HG02588 (cell line): Measurements from ENCODE around the gene UST.
"Not testable (repeated sequence)": the region's sequence is repeated elsewhere in the genome, so short reads cannot be mapped to it uniquely, and the experiment has no call there.

ENCODE experiments used
- ATAC-seq: cut with Tn5 transposase; IDR thresholded peaks from one replicate; pipeline ENCODE4 v1.9.1; 2021; ENCODE audit warnings: mild to moderate bottlenecking, moderate library complexity; ENCODE audit not compliant: unreplicated experiment

UST gene

GRCh38 chr6:149027484-149027883, 280.7 kb downstream of the UST start:
- no peak for ATAC-seq

- ATAC-seq, result no peak
These were observed 282.1 kb downstream of the UST start for GRCh38 chr6:149028767-149029405.

GRCh38 chr6:149031201-149031858, 284.5 kb downstream of the UST start:
- ATAC-seq, result no peak

- peak; percentile 24 for ATAC-seq
These were observed 285.2 kb downstream of the UST start for GRCh38 chr6:149031859-149032598.

GRCh38 chr6:149032599-149033405, 286.0 kb downstream of the UST start:
- ATAC-seq, result peak; percentile 78

- ATAC-seq, result no peak
These were observed 286.6 kb downstream of the UST start for GRCh38 chr6:149033454-149033853.

GRCh38 chr6:149035766-149036165, 288.9 kb downstream of the UST start:
- ATAC-seq, result no peak

- no peak for ATAC-seq
These were observed 290.3 kb downstream of the UST start for GRCh38 chr6:149037051-149037671.

- not testable (repeated sequence) for ATAC-seq
These were observed 292.2 kb downstream of the UST start for GRCh38 chr6:149039025-149039424.

- no peak for ATAC-seq
These were observed 295.1 kb downstream of the UST start for GRCh38 chr6:149041953-149042352.

- ATAC-seq, result no peak
These were observed 296.8 kb downstream of the UST start for GRCh38 chr6:149043476-149044130.

- no peak for ATAC-seq
These were observed 297.7 kb downstream of the UST start for GRCh38 chr6:149044528-149044927.

- ATAC-seq, result peak; percentile 49
These were observed 298.6 kb downstream of the UST start for GRCh38 chr6:149045404-149045803.

GRCh38 chr6:149046164-149046821, 299.5 kb downstream of the UST start:
- no peak for ATAC-seq

- peak; percentile 81 for ATAC-seq
These were observed 300.0 kb downstream of the UST start for GRCh38 chr6:149046822-149047246.

GRCh38 chr6:149049230-149049629, 302.4 kb downstream of the UST start:
- ATAC-seq, result no peak

- no peak for ATAC-seq
These were observed 303.3 kb downstream of the UST start for GRCh38 chr6:149050160-149050559.

- ATAC-seq, result peak; percentile 56
These were observed 305.7 kb downstream of the UST start for GRCh38 chr6:149052350-149053106.
